SK-N-SH treated with all-trans-retinoic acid at 6 μM for 48 hours (cell line): ENCODE data around the gene PIK3CB.
"Not testable (repeated sequence)": the region's sequence is repeated elsewhere in the genome, so short reads cannot be mapped to it uniquely, and the experiment has no call there.

Source experiments
- BACH2 ChIP-seq: fragments of 250-450 bp; sonication (Bioruptor Pico); IDR thresholded peaks from 2 replicates; pipeline ENCODE4 v1.9.0; 2021; ENCODE audit warnings: mild to moderate bottlenecking, borderline replicate concordance
- ESRRG ChIP-seq: fragments of 250-450 bp; sonication (Bioruptor Pico); IDR thresholded peaks from 2 replicates; pipeline ENCODE4 v1.6.1; 2021; ENCODE audit warnings: mild to moderate bottlenecking
- ISL1 ChIP-seq: fragments of 250-450 bp; sonication (Bioruptor Pico); IDR thresholded peaks from 2 replicates; pipeline ENCODE4 v2.1.2; 2022; ENCODE audit warnings: mild to moderate bottlenecking, moderate library complexity
- OSR1 ChIP-seq: fragments of 250-450 bp; sonication (Bioruptor Pico); IDR thresholded peaks from 2 replicates; pipeline ENCODE4 v1.8.0; 2022; ENCODE audit warnings: moderate library complexity, mild to moderate bottlenecking, inconsistent platforms
- PATZ1 ChIP-seq: fragments of 250-450 bp; sonication (Bioruptor Pico); IDR thresholded peaks from 2 replicates; pipeline ENCODE4 v1.8.0; 2020; ENCODE audit warnings: mild to moderate bottlenecking, moderate library complexity, borderline replicate concordance
- RARB ChIP-seq: fragments of 250-450 bp; sonication (Bioruptor Pico); IDR thresholded peaks from 2 replicates; pipeline ENCODE4 v1.8.0; 2021; ENCODE audit warnings: mild to moderate bottlenecking, moderate library complexity
- SNAI2 ChIP-seq: fragments of 250-450 bp; sonication (Bioruptor Pico); IDR thresholded peaks from 2 replicates; pipeline ENCODE4 v1.5.0; 2020; ENCODE audit warnings: mild to moderate bottlenecking, moderate library complexity
- TCF4 ChIP-seq: fragments of 250-450 bp; sonication (Bioruptor Pico); IDR thresholded peaks from 2 replicates; pipeline ENCODE4 v1.8.0; 2021; ENCODE audit warnings: mild to moderate bottlenecking, moderate library complexity, borderline replicate concordance
- TSHZ2 ChIP-seq: fragments of 250-450 bp; sonication (Bioruptor Pico); IDR thresholded peaks from 2 replicates; pipeline ENCODE4 v1.5.0; 2020; ENCODE audit warnings: mild to moderate bottlenecking, moderate library complexity
- ZC3H10 ChIP-seq: fragments of 250-450 bp; sonication (Bioruptor Pico); IDR thresholded peaks from 2 replicates; pipeline ENCODE4 v1.5.1; 2021; ENCODE audit warnings: mild to moderate bottlenecking, moderate library complexity
- ZFP3 ChIP-seq: fragments of 250-450 bp; sonication (Bioruptor Pico); IDR thresholded peaks from 2 replicates; pipeline ENCODE4 v1.5.0; 2020; ENCODE audit warnings: mild to moderate bottlenecking, moderate library complexity
- ZFP30 ChIP-seq: fragments of 450-650 bp; formaldehyde crosslinking; IDR thresholded peaks from 2 replicates; pipeline ENCODE4 v1.5.0; 2022; ENCODE audit warnings: mild to moderate bottlenecking, moderate library complexity
- ZNF565 ChIP-seq: fragments of 450-650 bp; formaldehyde crosslinking; conservative IDR thresholded peaks from 2 replicates; pipeline ENCODE4 v1.5.0; 2020; ENCODE audit warnings: low read depth, mild to moderate bottlenecking, moderate library complexity

DNA sequence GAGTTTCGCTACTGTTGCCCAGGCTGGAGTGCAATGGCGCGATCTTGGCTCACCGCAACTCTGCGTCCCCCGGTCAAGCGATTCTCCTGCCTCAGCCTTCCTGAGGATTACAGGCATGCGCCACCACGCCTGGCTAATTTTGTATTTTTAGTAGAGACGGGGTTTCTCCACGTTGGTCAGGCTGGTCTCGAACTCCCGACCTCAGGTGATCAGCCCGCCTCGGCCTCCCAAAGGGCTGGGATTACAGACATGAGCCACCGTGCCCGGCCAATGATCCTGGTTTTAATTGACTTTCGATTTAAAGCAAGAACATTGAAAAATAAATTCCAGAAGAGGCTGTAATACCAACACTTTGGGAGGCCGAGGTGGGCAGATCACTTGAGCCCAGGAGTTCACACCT is 1.1 kb upstream of the PIK3CB start:
- TF ChIP-seq TCF4 (CRISPR knock-in tag); PATZ1 (CRISPR knock-in tag); ZNF565 (CRISPR knock-in tag); TSHZ2 (CRISPR knock-in tag); ZFP3 (CRISPR knock-in tag); BACH2 (CRISPR knock-in tag); SNAI2 (CRISPR knock-in tag); ZFP30 (CRISPR knock-in tag); RARB (CRISPR knock-in tag); OSR1 (CRISPR knock-in tag); ESRRG (CRISPR knock-in tag); ISL1 (CRISPR knock-in tag); ZC3H10: not testable (repeated sequence)
